Activated CD4-positive, alpha-beta T cell treated with anti-CD3 and anti-CD28 coated beads, Interleukin-2, Interleukin-4, amounts not matched to agents 100 ng/mL and 50 ng/mL, durations not matched to agents 16 hours and 8 hours (primary cell): ENCODE measurements around the gene ARHGAP31.
"Not testable (repeated sequence)": the region's sequence is repeated elsewhere in the genome, so short reads cannot be mapped to it uniquely, and the experiment has no call there.

Source experiments
- DNase-seq: peaks from one replicate; pipeline ENCODE4 v3.0.0-alpha.2; 2020; ENCODE audit warnings: low spot score

ARHGAP31 gene

GRCh38 chr3:119294696-119295671, 801 bp downstream of the ARHGAP31 start:
- DNase-seq: peak; percentile 50

GRCh38 chr3:119295816-119296726, 1.9 kb downstream of the ARHGAP31 start:
- peak; percentile 17 for DNase-seq

GRCh38 chr3:119296727-119297122, 2.5 kb downstream of the ARHGAP31 start:
- no peak for DNase-seq

GRCh38 chr3:119297169-119297568, 3.0 kb downstream of the ARHGAP31 start:
- no peak for DNase-seq

- no peak for DNase-seq
Observed at GRCh38 chr3:119298565-119298941, 4.4 kb downstream of the ARHGAP31 start.

- DNase-seq: no peak
Observed at GRCh38 chr3:119300991-119301391, 6.8 kb downstream of the ARHGAP31 start.

GRCh38 chr3:119301662-119302061, 7.5 kb downstream of the ARHGAP31 start:
- DNase-seq: no peak

GRCh38 chr3:119302697-119303551, 8.7 kb downstream of the ARHGAP31 start:
- DNase-seq: no peak

- DNase-seq: no peak
Observed at GRCh38 chr3:119304201-119304713, 10.1 kb downstream of the ARHGAP31 start.

GRCh38 chr3:119305286-119305685, 11.1 kb downstream of the ARHGAP31 start:
- no peak for DNase-seq

GRCh38 chr3:119306378-119306777, 12.2 kb downstream of the ARHGAP31 start:
- not testable (repeated sequence) for DNase-seq

- DNase-seq: no peak
Observed at GRCh38 chr3:119308355-119308754, 14.2 kb downstream of the ARHGAP31 start.

- DNase-seq: no peak
Observed at GRCh38 chr3:119309591-119309990, 15.4 kb downstream of the ARHGAP31 start.

- no peak for DNase-seq
Observed at GRCh38 chr3:119310071-119310470, 15.9 kb downstream of the ARHGAP31 start.

GRCh38 chr3:119311081-119311925, 17.1 kb downstream of the ARHGAP31 start:
- no peak for DNase-seq

GRCh38 chr3:119313461-119313860, 19.3 kb downstream of the ARHGAP31 start:
- no peak for DNase-seq

GRCh38 chr3:119314821-119315220, 20.6 kb downstream of the ARHGAP31 start:
- no peak for DNase-seq

GRCh38 chr3:119315600-119316312, 21.6 kb downstream of the ARHGAP31 start:
- no peak for DNase-seq

- DNase-seq: no peak
Observed at GRCh38 chr3:119316313-119316670, 22.1 kb downstream of the ARHGAP31 start.

- no peak for DNase-seq
Observed at GRCh38 chr3:119318876-119319275, 24.7 kb downstream of the ARHGAP31 start.
